Activated CD4-positive, alpha-beta T cell treated with anti-CD3 and anti-CD28 coated beads, Interleukin-2, amount 10 ng/mL, durations not matched to agents 24 days and 14 days (primary cell): Measurements from ENCODE around the gene APOL6. TPM values are rescaled to one million over a fixed set of nuclear protein-coding genes. Genes with fewer than 3 reads are reported as not detected.
"Not testable (repeated sequence)": the region's sequence is repeated elsewhere in the genome, so short reads cannot be mapped to it uniquely, and the experiment has no call there.

Source experiments
- DNase-seq: peaks from one replicate; pipeline ENCODE4 v3.0.0; 2022
- H3K27ac Mint-ChIP-seq: one replicate; pipeline ENCODE4 v1.8.0; 2022; ENCODE audit warnings: mild to moderate bottlenecking, mixed read lengths
- H3K27me3 Mint-ChIP-seq: one replicate; pipeline ENCODE4 v1.8.0; 2022; ENCODE audit warnings: mixed read lengths
- H3K36me3 Mint-ChIP-seq: one replicate; pipeline ENCODE4 v1.8.0; 2022; ENCODE audit warnings: low read depth, mild to moderate bottlenecking, mixed read lengths
- H3K4me1 Mint-ChIP-seq: one replicate; pipeline ENCODE4 v1.8.0; 2021; ENCODE audit warnings: mixed read lengths
- H3K4me3 Mint-ChIP-seq: one replicate; pipeline ENCODE4 v1.8.0; 2022; ENCODE audit warnings: mild to moderate bottlenecking, moderate library complexity, mixed read lengths
- H3K9me3 Mint-ChIP-seq: one replicate; pipeline ENCODE4 v1.8.0; 2021; ENCODE audit warnings: mixed read lengths
- intact Hi-C: fragments of 100-400 bp; cut with micrococcal nuclease; formaldehyde crosslinking; loops from one replicate; pipeline ENCODE4 v1.15.1; 2023
- total RNA-seq: library from RNA; stranded (reverse); gene quantifications from 2 replicates; pipeline ENCODE4 v1.2.3, GENCODE V29; 2022

Gene APOL6
- total RNA-seq, 1 donor from 2014 or later = 21.5 TPM

- Mint-ChIP-seq H3K4me3 (peak overlapping the region; percentile 64), H3K36me3 (peaks cover 90% of the 10 kb centered on the region), H3K9me3 (peaks cover 19% of the 10 kb centered on the region), H3K27me3 (no peaks in the 10 kb centered on the region), H3K27ac (peak overlapping the region; percentile 88), H3K4me1 (peaks cover 53% of the 10 kb centered on the region)
- peak; percentile 75 for DNase-seq
- intact Hi-C loops = loop anchor here (1.0 to 2.0 kb wide), 2 partner anchors 12 to 18 kb away; partner anchors contain the start of gene APOL6
Observed at GRCh38 chr22:35660291-35661127, 12.3 kb downstream of the APOL6 start.

DNA sequence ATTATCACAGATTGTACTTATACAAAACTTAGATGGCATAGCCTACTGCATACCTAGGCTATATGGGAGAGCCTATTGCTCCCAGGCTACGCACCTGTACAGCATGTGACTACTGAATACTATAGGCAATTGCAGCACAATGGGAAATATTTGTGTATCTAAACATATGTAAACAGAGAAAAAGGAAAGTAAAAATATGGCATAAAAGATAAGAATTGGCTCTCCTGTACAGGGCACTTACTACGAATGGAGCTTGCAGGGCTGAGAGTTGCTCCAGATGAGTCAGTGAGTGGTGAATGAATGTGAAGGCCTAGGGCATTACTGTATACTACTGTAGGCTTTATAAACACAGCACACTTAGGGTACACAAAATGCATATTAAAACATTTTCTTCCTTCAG lies 13.2 kb downstream of the APOL6 start:
- intact Hi-C loops = loop anchor here (1.0 to 2.0 kb wide), 2 partner anchors 13 to 17 kb away; partner anchors contain the start of gene APOL6
- Mint-ChIP-seq H3K27me3 (no peaks in the 10 kb centered on the region), H3K9me3 (peaks cover 19% of the 10 kb centered on the region), H3K27ac (peak overlapping the region; percentile 88), H3K36me3 (peaks cover 84% of the 10 kb centered on the region), H3K4me1 (peaks cover 48% of the 10 kb centered on the region), H3K4me3 (no peak overlapping the region)
- DNase-seq = no peak

GRCh38 chr22:35662914-35663313 lies 14.7 kb downstream of the APOL6 start:
- Mint-ChIP-seq H3K36me3 (peaks cover 84% of the 10 kb centered on the region), H3K4me3 (no peak overlapping the region), H3K9me3 (peaks cover 23% of the 10 kb centered on the region), H3K27me3 (no peaks in the 10 kb centered on the region), H3K27ac (peak overlapping the region; percentile 68), H3K4me1 (peaks cover 36% of the 10 kb centered on the region)
- intact Hi-C loops = no loop called here
- no peak for DNase-seq

DNA sequence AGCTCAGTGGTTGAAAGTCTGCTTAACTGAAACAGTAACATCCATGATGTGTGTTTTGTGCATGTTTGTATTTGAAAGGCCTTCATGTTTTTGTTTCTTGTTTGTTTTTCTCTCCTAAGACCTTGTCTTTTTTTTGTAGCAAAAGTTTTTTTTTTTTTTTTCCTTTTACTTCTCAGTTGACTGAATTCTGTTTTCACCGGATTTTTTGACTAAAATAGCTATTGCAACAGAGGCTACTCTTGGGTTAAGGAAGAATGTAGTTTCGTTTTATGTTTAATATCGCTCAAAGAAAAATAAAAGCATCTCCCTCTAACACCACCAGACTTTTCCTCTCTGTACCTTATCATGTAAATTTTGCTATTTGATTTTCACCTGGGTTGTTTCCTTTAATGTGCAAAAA lies 15.1 kb downstream of the APOL6 start:
- no peak for DNase-seq
- Mint-ChIP-seq H3K36me3 (peaks cover 83% of the 10 kb centered on the region), H3K27me3 (no peaks in the 10 kb centered on the region), H3K27ac (peak overlapping the region; percentile 12), H3K4me3 (peak overlapping the region; percentile 20), H3K9me3 (peaks cover 22% of the 10 kb centered on the region), H3K4me1 (peaks cover 32% of the 10 kb centered on the region)
- intact Hi-C loops = no loop called here

DNA sequence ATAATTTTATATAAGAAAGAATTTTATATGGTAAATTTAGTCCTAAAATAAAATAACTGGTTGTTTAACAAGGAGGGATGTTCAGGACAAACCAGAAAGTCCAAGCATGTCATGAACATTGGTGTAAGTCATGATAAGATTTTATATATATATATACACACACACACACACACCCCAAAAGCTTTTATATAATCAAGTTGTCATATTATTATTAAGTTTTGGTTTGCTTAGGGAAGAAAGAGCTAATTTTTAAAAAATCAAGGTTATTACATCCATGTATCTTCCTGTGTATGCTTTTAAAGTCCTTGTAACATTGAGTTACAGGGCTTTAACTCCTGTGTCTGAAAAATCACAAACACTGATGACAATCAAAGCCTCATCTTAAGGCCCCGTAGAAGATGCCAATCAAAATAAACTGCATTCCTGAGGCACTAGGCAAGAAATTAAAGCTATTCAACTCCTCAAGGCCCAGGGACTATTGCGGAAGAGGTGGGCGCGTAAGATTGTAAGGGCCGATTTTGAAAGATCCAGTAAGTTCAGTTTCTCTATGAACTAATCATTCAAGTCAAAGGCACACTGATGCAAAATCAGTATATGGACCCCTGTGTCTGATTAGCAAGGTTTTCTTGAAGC lies 16.8 kb downstream of the APOL6 start:
- intact Hi-C loops = no loop called here
- Mint-ChIP-seq H3K4me3 (no peak overlapping the region), H3K4me1 (peaks cover 22% of the 10 kb centered on the region), H3K27me3 (no peaks in the 10 kb centered on the region), H3K36me3 (peaks cover 71% of the 10 kb centered on the region), H3K9me3 (peaks cover 22% of the 10 kb centered on the region), H3K27ac (no peak overlapping the region)
- DNase-seq = no peak

DNA sequence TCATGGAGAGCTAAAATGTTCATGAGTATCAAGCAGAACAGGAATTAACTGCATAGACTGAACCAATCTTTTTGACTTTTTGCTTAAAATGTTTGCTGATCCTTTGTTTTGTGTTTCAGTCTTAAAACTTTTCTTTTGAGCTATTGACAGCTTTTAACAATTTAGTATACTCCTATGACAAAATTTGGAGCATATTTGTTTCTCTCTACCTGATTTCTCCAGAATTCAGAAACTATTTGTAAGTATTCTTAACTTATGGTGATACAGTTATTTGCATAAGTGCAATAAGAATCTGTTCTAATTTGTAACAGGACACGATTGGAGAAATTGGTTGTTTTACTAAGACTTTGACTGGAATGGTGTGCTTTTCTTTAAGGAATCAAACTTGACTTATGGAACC lies 18.5 kb downstream of the APOL6 start:
- H3K27me3 Mint-ChIP-seq, H3K4me3 Mint-ChIP-seq, intact Hi-C loops, H3K4me1 Mint-ChIP-seq, H3K27ac Mint-ChIP-seq, DNase-seq: not testable (repeated sequence)
- peaks cover 55% of the 10 kb centered on the region for H3K36me3 Mint-ChIP-seq
- peaks cover 22% of the 10 kb centered on the region for H3K9me3 Mint-ChIP-seq

DNA sequence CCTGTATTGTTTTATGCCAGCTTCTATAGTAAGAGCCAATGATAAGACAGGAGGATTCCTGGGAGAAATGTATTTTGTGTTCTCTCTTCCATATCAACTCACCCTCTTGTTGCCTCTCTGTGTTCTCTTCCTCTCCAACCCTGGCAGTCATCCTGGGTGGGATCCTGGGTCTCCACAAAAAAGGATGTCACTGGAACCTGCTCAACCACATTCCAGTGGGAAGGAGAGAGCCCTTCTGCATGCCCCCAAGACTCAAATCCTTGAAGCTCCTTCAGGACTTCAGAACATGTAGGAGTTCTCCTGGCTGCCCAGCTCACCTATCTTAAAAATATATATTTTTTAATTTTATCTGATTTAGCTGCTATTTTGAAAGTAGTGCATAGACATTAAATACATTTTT lies 26.1 kb downstream of the APOL6 start:
- no peak for DNase-seq
- Mint-ChIP-seq H3K36me3 (peaks cover 17% of the 10 kb centered on the region), H3K27me3 (no peaks in the 10 kb centered on the region), H3K27ac (no peak overlapping the region), H3K4me3 (no peak overlapping the region), H3K9me3 (peaks cover 28% of the 10 kb centered on the region), H3K4me1 (peaks cover 8% of the 10 kb centered on the region)
- intact Hi-C loops = no loop called here

DNA sequence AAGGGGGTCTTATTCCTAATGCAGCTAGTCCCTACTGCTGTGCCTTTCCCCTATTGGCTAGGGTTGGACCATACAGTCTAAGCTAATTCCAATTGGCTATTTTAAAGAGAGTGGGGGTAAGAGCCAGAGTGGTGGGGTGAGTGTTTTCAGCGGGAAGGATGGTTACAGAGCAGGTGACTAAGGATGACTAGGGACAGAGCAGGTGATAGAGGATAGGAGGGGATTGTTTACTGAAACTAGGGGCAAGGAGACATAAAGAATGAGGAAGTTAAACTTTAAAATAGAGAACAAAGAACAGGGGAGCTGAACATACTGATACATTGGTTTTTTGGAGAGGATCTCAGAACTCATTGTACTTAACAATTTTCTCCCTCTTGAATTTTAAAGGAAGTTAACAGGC lies 27.8 kb downstream of the APOL6 start:
- H3K27ac Mint-ChIP-seq, intact Hi-C loops, H3K4me3 Mint-ChIP-seq, DNase-seq, H3K27me3 Mint-ChIP-seq: not testable (repeated sequence)
- H3K36me3 Mint-ChIP-seq = peaks cover 18% of the 10 kb centered on the region
- H3K9me3 Mint-ChIP-seq = peaks cover 33% of the 10 kb centered on the region
- peaks cover 15% of the 10 kb centered on the region for H3K4me1 Mint-ChIP-seq

DNA sequence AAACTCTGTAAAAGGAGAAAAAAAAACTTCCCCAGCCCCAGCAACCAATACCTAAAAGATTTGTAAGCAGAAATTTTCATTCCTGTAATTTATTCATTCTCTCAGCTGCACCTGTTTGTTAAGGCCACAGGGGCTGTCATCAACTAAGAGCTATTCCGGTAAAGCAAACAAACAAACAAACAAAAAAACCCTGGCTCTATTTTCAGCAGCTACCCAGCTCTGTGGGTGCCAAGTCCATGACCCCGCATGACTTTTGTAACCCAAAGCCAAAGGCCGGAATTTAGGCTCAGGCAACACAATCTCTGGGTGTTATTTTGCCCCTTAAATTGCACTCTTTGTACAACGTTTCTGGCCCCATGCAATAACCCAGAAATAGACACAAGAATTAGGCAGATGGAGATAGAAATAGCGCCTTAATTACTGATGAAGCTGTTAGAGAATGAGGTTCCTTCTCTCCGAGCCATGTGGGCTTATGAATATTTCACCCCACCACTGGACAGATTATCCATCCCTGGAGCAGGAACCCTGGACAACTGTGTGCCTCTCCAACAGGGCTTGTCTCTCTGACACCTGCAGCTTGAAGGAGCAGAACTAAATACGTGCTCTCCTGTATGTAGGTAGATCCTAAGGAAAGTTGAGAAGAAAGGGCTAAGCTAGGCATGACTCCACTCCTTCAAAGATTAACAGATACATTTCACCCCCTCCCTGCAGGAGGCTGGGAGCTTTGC lies 29.4 kb downstream of the APOL6 start:
- Mint-ChIP-seq H3K27ac (no peak overlapping the region), H3K9me3 (peaks cover 34% of the 10 kb centered on the region), H3K36me3 (peaks cover 17% of the 10 kb centered on the region), H3K4me1 (peaks cover 15% of the 10 kb centered on the region), H3K27me3 (no peaks in the 10 kb centered on the region), H3K4me3 (no peak overlapping the region)
- DNase-seq = no peak
- intact Hi-C loops = loop anchor here (2.0 kb wide), 1 partner anchor 17 kb away; no protein-coding TSS in a partner anchor

- peaks cover 3% of the 10 kb centered on the region for H3K27me3 Mint-ChIP-seq
- no peak for DNase-seq
- H3K36me3 Mint-ChIP-seq = peaks cover 17% of the 10 kb centered on the region
- H3K27ac Mint-ChIP-seq = peak overlapping the region; percentile 31
- intact Hi-C loops = loop anchor here (1.0 to 2.0 kb wide), 2 partner anchors 18 to 31 kb away; partner anchors contain the start of gene APOL6
- no peak overlapping the region for H3K4me3 Mint-ChIP-seq
- peaks cover 15% of the 10 kb centered on the region for H3K4me1 Mint-ChIP-seq
- peaks cover 27% of the 10 kb centered on the region for H3K9me3 Mint-ChIP-seq
Observed at GRCh38 chr22:35678836-35679235, 30.6 kb downstream of the APOL6 start.

DNA sequence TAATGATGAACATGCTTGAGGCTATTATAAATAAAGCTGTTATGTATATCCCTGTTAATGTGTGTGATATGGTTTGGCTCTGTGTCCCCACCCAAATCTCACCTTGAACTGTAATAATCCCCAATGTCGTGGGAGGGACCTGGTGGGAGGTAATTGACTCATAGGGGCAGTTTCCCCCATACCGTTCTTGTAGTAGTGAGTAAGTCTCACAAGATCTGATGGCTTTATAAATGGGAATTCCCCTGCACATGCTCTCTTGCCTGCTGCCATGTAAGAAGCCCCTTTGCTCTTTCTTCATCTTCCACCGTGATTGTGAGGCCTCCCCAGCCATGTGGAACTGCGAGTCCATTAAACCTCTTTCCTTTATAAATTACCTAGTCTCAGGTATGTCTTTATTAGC lies 31.2 kb downstream of the APOL6 start:
- DNase-seq, H3K27me3 Mint-ChIP-seq, H3K4me3 Mint-ChIP-seq: not testable (repeated sequence)
- Mint-ChIP-seq H3K4me1 (peaks cover 15% of the 10 kb centered on the region), H3K36me3 (peaks cover 15% of the 10 kb centered on the region), H3K27ac (peak overlapping the region; percentile 31), H3K9me3 (peaks cover 22% of the 10 kb centered on the region)
- intact Hi-C loops = loop anchor here (1.0 to 2.0 kb wide), 2 partner anchors 19 to 31 kb away; partner anchors contain the start of gene APOL6

DNA sequence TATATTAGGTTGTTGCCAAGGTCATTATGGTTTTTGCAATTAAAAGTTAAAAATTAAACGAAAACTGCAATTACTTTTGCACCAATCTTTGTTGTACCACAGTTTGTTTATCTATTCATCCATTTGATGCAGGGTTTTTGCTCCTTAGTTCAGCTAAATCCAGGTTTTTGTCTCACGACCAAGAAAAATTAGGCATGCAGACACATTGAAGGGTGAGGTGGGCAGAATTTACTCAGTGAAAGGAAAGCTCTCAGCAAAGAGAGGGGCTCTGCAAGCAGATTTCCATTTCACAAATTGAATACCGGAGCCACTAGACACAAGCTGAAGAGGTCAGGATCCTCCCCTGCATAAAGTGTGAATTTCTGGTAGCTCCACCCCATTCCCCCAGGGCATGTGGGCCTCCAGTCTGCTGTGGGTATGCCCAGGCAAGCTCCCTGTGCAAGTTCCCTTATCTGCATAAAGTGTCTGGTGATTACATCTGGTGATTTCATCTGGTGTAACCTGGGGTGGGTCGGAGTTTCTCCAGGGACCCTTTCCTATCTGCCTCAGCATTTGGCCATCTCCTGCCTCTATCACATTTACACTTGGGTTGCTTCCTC lies 33.3 kb downstream of the APOL6 start:
- Mint-ChIP-seq H3K9me3 (peaks cover 15% of the 10 kb centered on the region), H3K27ac (no peak overlapping the region), H3K36me3 (peaks cover 6% of the 10 kb centered on the region), H3K4me3 (no peak overlapping the region), H3K27me3 (peaks cover 3% of the 10 kb centered on the region), H3K4me1 (peaks cover 15% of the 10 kb centered on the region)
- no peak for DNase-seq
- intact Hi-C loops = loop anchor here (5.0 kb wide), 1 partner anchor 54 kb away; no protein-coding TSS in a partner anchor

DNA sequence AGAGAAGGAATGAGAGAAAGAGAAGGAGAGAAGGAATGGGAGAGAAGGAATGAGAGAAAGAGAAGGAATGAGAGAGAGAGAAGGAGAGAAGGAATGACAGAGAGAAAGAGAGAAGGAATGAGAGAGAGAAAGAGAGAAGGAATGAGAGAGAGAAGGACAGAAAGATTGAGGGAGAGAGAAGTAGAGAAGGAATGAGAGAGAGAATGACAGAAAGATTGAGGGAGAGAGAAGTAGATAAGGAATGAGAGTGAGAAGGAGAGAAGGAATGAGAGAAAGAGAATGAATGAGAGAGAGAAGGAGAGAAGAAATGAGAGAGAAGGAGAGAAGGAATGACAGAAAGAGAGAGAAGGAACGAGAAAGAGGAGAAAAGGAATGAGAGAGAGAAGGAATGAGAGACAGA lies 35.3 kb downstream of the APOL6 start:
- peaks cover 15% of the 10 kb centered on the region for H3K4me1 Mint-ChIP-seq
- DNase-seq = no peak
- H3K9me3 Mint-ChIP-seq = peaks cover 15% of the 10 kb centered on the region
- H3K4me3 Mint-ChIP-seq = no peak overlapping the region
- H3K27me3 Mint-ChIP-seq = peaks cover 3% of the 10 kb centered on the region
- intact Hi-C loops = loop anchor here (5.0 kb wide), 1 partner anchor 56 kb away; no protein-coding TSS in a partner anchor
- H3K36me3 Mint-ChIP-seq = peaks cover 4% of the 10 kb centered on the region
- no peak overlapping the region for H3K27ac Mint-ChIP-seq
